Testis (tissue), 3 donors: ENCODE measurements around the gene LRRC1. TPM values are rescaled to one million over a fixed set of nuclear protein-coding genes. Genes with fewer than 3 reads are reported as not detected.
"Not testable (repeated sequence)": the region's sequence is repeated elsewhere in the genome, so short reads cannot be mapped to it uniquely, and the experiment has no call there.

Experiments used
- DNase-seq: peaks from one replicate; pipeline ENCODE4 v3.0.0-alpha.2; 2019
- H3K27ac ChIP-seq, 2 donors: fragments of 200-600 bp; sonication (generic); one replicate each; pipeline ENCODE4 v1.5.1; 2019
- H3K27me3 ChIP-seq: fragments of 200-600 bp; sonication (generic); one replicate; pipeline ENCODE4 v1.5.1; 2019
- H3K36me3 ChIP-seq: fragments of 200-600 bp; sonication (generic); one replicate; pipeline ENCODE4 v1.5.1; 2017; ENCODE audit warnings: low read depth; ENCODE audit errors: missing control alignments
- H3K4me1 ChIP-seq: fragments of 200-600 bp; sonication (generic); one replicate; pipeline ENCODE4 v1.5.1; 2019
- H3K4me3 ChIP-seq, 2 donors: fragments of 200-600 bp; sonication (generic); one replicate each; pipeline ENCODE4 v1.5.1; 2017 to 2019
- H3K9me3 ChIP-seq: fragments of 200-600 bp; sonication (generic); one replicate; pipeline ENCODE4 v1.5.1; 2017
- POLR2A ChIP-seq: fragments of 450-650 bp; IDR thresholded peaks from one replicate; pipeline ENCODE4 v1.6.1; 2017; ENCODE audit warnings: antibody characterized with exemption, mild to moderate bottlenecking, moderate library complexity
- WGBS, 2 donors: methylation state at CpG; one replicate each; pipeline ENCODE4 v1.1.5; 2018; 5-methylcytosine and 5-hydroxymethylcytosine counted together
- intact Hi-C: fragments of 100-400 bp; cut with DNase I; formaldehyde crosslinking; loops from one replicate; pipeline ENCODE4 v1.15.1; 2023; ENCODE audit warnings: low total_unique reads
- polyA plus RNA-seq: library from polyadenylated mRNA; stranded (reverse); fragments of 350-450 nt; fragmentation: Illumina TruSeq; extraction: RNeasy Lipid Tissue Mini Kit (QIAGEN cat#74804); gene quantifications from one replicate; pipeline ENCODE4 v1.2.3, GENCODE V29; 2014; ENCODE audit warnings: low read depth, low replicate concordance; ENCODE audit not compliant: insufficient read depth
- total RNA-seq, 2 donors: library from RNA; depleted of rRNA; stranded (reverse); fragments of >200 nt; gene quantifications; one replicate each; pipeline ENCODE4 v1.2.3, GENCODE V29; 2016
- TF ChIP-seq, protein P1 (sequence below), 3 experiments: fragments of 450-650 bp in 2 of 3; fragments of 200-600 bp in 1 of 3; sonication (generic) in 1 of 3; IDR thresholded peaks; one replicate each; pipeline ENCODE4 v1.5.1; 2016 to 2019; ENCODE audit warnings: antibody characterized with exemption in 3 of 3, mild to moderate bottlenecking in 2 of 3, moderate library complexity in 1 of 3

The LRRC1 gene
- total and polyA plus RNA-seq, 3 donors from 2014 or later: 29.5 to 36.5 (median 34.1) TPM

DNA sequence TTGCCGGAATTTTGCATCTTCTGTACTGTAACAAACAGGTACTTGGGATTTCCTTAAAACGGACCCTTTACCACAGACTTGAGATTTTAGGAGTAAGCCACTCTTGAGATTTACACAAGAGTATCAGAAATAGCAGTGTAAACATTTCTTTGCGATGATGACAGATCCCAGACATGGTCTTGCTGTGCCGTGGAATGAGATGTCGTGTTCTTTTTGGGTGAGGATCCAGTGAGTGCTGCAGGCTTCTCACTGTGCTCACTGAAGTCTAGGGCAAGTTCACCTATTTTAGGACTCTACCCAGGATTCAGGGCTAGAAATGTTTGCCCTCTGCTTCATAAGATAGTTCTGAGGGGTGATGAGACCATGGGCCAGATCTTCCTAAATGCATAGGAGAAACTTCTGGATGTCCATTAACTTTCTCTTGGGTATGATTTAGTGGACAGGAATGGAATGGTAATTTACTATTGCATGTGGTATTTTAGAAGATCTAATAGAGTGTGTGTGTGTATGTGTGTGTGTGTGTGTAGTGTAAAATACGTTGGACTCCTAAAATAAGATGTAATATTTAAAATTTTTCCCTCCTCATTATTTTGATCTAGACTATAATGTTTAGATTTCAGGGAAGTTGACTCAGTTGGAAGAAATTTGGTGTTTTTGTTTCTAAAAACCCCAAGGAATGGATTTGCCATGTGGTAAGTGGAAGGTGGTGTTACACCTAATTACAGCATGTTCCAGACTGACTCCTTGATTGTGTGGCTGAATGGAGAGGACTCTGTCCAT lies 8.5 kb downstream of the LRRC1 start:
- TF ChIP-seq, protein P1, sequence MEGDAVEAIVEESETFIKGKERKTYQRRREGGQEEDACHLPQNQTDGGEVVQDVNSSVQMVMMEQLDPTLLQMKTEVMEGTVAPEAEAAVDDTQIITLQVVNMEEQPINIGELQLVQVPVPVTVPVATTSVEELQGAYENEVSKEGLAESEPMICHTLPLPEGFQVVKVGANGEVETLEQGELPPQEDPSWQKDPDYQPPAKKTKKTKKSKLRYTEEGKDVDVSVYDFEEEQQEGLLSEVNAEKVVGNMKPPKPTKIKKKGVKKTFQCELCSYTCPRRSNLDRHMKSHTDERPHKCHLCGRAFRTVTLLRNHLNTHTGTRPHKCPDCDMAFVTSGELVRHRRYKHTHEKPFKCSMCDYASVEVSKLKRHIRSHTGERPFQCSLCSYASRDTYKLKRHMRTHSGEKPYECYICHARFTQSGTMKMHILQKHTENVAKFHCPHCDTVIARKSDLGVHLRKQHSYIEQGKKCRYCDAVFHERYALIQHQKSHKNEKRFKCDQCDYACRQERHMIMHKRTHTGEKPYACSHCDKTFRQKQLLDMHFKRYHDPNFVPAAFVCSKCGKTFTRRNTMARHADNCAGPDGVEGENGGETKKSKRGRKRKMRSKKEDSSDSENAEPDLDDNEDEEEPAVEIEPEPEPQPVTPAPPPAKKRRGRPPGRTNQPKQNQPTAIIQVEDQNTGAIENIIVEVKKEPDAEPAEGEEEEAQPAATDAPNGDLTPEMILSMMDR (IDR thresholded peaks at IDR 0.05): no peak
- TF ChIP-seq POLR2A: no peak
- intact Hi-C loops: no loop called here
- Histone ChIP-seq H3K27ac (no peak overlapping the region), H3K9me3 (no peaks in the 10 kb centered on the region), H3K36me3 (no peaks in the 10 kb centered on the region), H3K27me3 (no peaks in the 10 kb centered on the region), H3K4me1 (no peaks in the 10 kb centered on the region), H3K4me3 (no peak overlapping the region)
- no peak for DNase-seq
- WGBS, 2 donors: 75 to 93% methylated on average over 6 of the region's 6 CpGs

DNA sequence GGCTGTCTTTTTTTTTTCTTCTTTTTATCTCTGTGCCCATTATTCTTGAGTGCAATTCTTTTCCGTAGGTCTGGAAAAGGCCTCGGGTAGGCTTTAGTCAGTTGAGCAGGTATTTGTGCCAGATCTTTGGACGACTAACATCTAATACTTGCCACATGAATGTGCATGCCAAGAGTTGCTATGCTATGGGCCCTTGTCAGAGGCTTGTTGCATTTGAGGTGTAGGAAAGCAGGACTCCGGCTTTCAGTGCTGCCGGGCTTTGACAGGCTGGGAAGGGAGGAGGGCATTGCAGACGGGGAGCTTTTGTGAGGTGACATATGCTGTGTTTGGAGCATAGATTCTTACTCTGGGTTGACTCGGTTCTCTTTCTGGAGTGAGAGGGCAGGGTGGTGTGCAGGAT lies 10.2 kb downstream of the LRRC1 start:
- DNase-seq: no peak
- WGBS, 2 donors: 84 to 85% methylated on average over 7 of the region's 7 CpGs
- intact Hi-C loops: no loop called here
- no peaks in the 10 kb centered on the region for H3K36me3 ChIP-seq
- TF ChIP-seq, protein P1 (IDR thresholded peaks at IDR 0.05): no peak
- TF ChIP-seq POLR2A: no peak
- no peaks in the 10 kb centered on the region for H3K9me3 ChIP-seq
- H3K4me1 ChIP-seq: peaks cover 5% of the 10 kb centered on the region
- no peak overlapping the region for H3K4me3 ChIP-seq
- H3K27me3 ChIP-seq: no peaks in the 10 kb centered on the region
- no peak overlapping the region for H3K27ac ChIP-seq

DNA sequence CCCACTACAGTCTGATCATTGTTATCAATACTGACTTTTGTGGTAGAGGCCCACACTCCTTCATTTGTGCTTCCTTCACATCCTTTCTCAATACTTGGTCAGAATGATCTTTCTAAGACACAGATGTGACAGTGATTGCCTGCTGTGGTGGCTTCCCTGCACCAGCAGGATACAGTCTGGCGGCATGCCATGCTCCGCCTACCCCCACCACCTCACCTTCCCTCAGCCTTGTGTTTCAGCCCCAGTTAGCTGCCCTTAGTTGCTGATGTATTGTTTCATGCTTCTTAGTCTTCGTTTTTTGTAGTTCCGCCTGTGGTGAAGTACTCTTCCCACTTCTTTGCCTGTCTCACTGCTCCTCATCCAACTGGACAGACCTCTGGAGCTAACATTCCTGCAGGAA lies 10.9 kb downstream of the LRRC1 start:
- DNase-seq: no peak
- Histone ChIP-seq H3K27me3 (no peaks in the 10 kb centered on the region), H3K27ac (no peak overlapping the region), H3K4me3 (no peak overlapping the region), H3K4me1 (peaks cover 5% of the 10 kb centered on the region), H3K36me3 (no peaks in the 10 kb centered on the region), H3K9me3 (no peaks in the 10 kb centered on the region)
- TF ChIP-seq, protein P1 (IDR thresholded peaks at IDR 0.05): no peak
- TF ChIP-seq POLR2A: no peak
- intact Hi-C loops: no loop called here
- WGBS, 2 donors: 79 to 81% methylated on average over 4 of the region's 4 CpGs

DNA sequence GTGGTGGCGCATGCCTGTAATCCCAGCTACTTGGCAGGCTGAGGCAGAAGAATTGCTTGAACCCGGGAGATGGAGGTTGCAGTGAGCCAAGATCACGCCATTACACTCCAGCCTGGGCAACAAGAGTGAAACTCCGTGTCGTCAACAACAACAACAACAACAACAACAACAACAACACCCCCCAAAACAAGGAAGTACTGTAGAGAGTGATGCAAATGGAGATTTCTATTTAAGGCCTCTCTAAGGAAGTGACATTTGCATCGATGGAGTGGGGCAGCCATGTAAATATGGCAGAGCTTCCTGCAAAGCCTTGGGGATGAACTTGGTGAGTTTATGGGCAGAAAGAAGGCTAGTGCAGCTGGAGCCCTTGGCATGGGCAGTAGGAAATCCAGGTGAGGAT lies 12.8 kb downstream of the LRRC1 start:
- H3K36me3 ChIP-seq, DNase-seq, H3K27me3 ChIP-seq, H3K4me1 ChIP-seq, intact Hi-C loops, H3K27ac ChIP-seq, H3K4me3 ChIP-seq, H3K9me3 ChIP-seq: not testable (repeated sequence)
- 90 to 97% methylated on average over 6 of the region's 6 CpGs for WGBS, 2 donors

DNA sequence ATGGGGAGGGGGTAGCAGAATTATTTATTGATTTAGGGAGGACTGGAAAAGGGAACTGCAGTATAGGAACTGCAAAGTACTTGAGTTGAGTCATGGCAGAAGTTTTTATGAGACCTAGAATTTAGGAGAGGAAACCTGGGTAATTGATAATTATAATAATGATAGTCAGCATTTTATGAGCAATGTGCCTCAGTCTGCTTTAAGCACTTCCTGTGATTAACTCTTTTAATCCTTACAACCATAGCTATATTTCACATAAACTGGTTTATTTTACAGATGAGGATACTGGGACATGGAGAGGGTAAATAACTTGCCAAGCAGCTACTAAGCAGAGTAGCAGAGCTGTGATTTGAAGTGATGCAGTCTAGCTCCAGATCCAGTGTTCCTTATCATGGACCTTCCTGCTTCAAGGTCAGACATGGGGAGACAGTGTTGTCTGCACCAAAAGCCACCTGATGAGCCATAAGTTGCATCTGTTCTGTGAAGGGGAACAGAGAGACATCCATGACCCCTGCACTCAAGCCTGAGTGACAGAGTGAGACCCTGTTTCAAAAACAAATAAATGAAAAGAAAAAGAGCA lies 13.6 kb downstream of the LRRC1 start:
- no peak overlapping the region for H3K27ac ChIP-seq
- H3K27me3 ChIP-seq: no peaks in the 10 kb centered on the region
- intact Hi-C loops: no loop called here
- H3K4me1 ChIP-seq: peaks cover 5% of the 10 kb centered on the region
- no peak for DNase-seq
- H3K9me3 ChIP-seq: no peaks in the 10 kb centered on the region
- H3K36me3 ChIP-seq: no peaks in the 10 kb centered on the region
- H3K4me3 ChIP-seq: no peak overlapping the region
- no peak for TF ChIP-seq POLR2A
- TF ChIP-seq, protein P1 (IDR thresholded peaks at IDR 0.05): no peak
